Cardiac fibroblast (primary cell): ENCODE results near the gene VAMP8.
"Not testable (repeated sequence)": the region's sequence is repeated elsewhere in the genome, so short reads cannot be mapped to it uniquely, and the experiment has no call there.

Source experiments
- DNase-seq, 2 donors: peaks; one replicate each; pipeline versions ENCODE4 v3.0.0 to v3.0.0-alpha.2; 2010; ENCODE audit warnings: low read depth in 2 of 2
- H3K4me3 ChIP-seq, 2 donors: replicated peaks in 1 of 2; 1 replicate in 1 of 2; 2 replicates in 1 of 2; pipeline ENCODE4 v1.5.1; 2011; ENCODE audit warnings: low read depth in 2 of 2, low read length in 2 of 2, mild to moderate bottlenecking in 2 of 2, moderate library complexity in 1 of 2
- CTCF ChIP-seq: IDR thresholded peaks from one replicate; pipeline ENCODE4 v1.5.1; 2011; ENCODE audit warnings: low read depth, mild to moderate bottlenecking, low read length, inconsistent platforms

Gene VAMP8

GRCh38 chr2:85602476-85603234, 25.3 kb downstream of the VAMP8 start, which contains the start of gene TMEM150A:
TMEM150A (minus strand) TSS chr2:85602698; CDS start chr2:85601948, 750 bp downstream.
- peak; percentile 87 to 94 for DNase-seq
- TF ChIP-seq CTCF, result no peak
- H3K4me3 ChIP-seq, result peak within 1 kb of the TSS; percentile 91 to 92

- not testable (repeated sequence) for DNase-seq
- peak overlapping the region in 1 of 2 donors; percentile 24 for H3K4me3 ChIP-seq
Observed at GRCh38 chr2:85604133-85604444, 26.7 kb downstream of the VAMP8 start.

GRCh38 chr2:85604568-85605339, 27.4 kb downstream of the VAMP8 start:
- TF ChIP-seq CTCF, result no peak
- DNase-seq, result peak; percentile 40 to 49
- no peak overlapping the region for H3K4me3 ChIP-seq

GRCh38 chr2:85605406-85606115, 28.2 kb downstream of the VAMP8 start:
- TF ChIP-seq CTCF, result no peak
- H3K4me3 ChIP-seq, result no peak overlapping the region
- DNase-seq, result peak; percentile 91 to 92

GRCh38 chr2:85606116-85606455, 28.7 kb downstream of the VAMP8 start:
- no peak for DNase-seq
- H3K4me3 ChIP-seq, result no peak overlapping the region
- no peak for TF ChIP-seq CTCF

GRCh38 chr2:85607268-85608215, 30.2 kb downstream of the VAMP8 start:
- no peak for DNase-seq
- TF ChIP-seq CTCF, result no peak

More at GRCh38 chr2:85607268-85608215, 30.2 kb downstream of the VAMP8 start:
- H3K4me3 ChIP-seq, result no peak overlapping the region
